ENCODE results near the gene ANKRD23.

- TF ChIP-seq CTCF (conservative IDR thresholded peaks at IDR 0.05) (no peak), EZH2 (IDR thresholded peaks at IDR 0.05; ENCODE audit: low read depth) (no peak)
Measured at GRCh38 chr2:96873651-96874096, 29.9 kb upstream of the ANKRD23 start.
